NCI-H2107 treated with DMSO at 0.1 percent for 48 hours (cell line): Measurements from ENCODE around the gene WIPI1.
"Not testable (repeated sequence)": the region's sequence is repeated elsewhere in the genome, so short reads cannot be mapped to it uniquely, and the experiment has no call there.

Experiments used
- DNase-seq: peaks from one replicate; lab custom pipeline; 2025; ENCODE audit not compliant: unreplicated experiment; lab: John Stamatoyannopoulos, UW

WIPI1 gene

GRCh38 chr17:68418876-68419275 is 38.4 kb downstream of the WIPI1 start:
- DNase-seq: no peak

GRCh38 chr17:68417317-68417716 is 40.0 kb downstream of the WIPI1 start:
- DNase-seq: no peak

- DNase-seq: not testable (repeated sequence)
Observed at GRCh38 chr17:68414901-68415300, 42.4 kb downstream of the WIPI1 start.

GRCh38 chr17:68413597-68414560 is 43.4 kb downstream of the WIPI1 start:
- DNase-seq: peak; percentile 2

GRCh38 chr17:68407656-68408055 is 49.6 kb downstream of the WIPI1 start:
- DNase-seq: not testable (repeated sequence)

GRCh38 chr17:68403837-68404236 is 53.5 kb downstream of the WIPI1 start:
- DNase-seq: not testable (repeated sequence)

GRCh38 chr17:68403122-68403521 is 54.2 kb downstream of the WIPI1 start:
- no peak for DNase-seq

GRCh38 chr17:68401288-68401687 is 56.0 kb downstream of the WIPI1 start:
- no peak for DNase-seq

GRCh38 chr17:68400404-68400735 is 56.9 kb downstream of the WIPI1 start:
- DNase-seq: no peak

- no peak for DNase-seq
Observed at GRCh38 chr17:68399638-68400403, 57.5 kb downstream of the WIPI1 start.

GRCh38 chr17:68398691-68399637 is 58.3 kb downstream of the WIPI1 start:
- DNase-seq: peak; percentile 23

GRCh38 chr17:68397108-68397536 is 60.2 kb downstream of the WIPI1 start:
- DNase-seq: no peak

GRCh38 chr17:68396226-68397107 is 60.8 kb downstream of the WIPI1 start:
- DNase-seq: no peak

- no peak for DNase-seq
Observed at GRCh38 chr17:68394608-68395331, 62.5 kb downstream of the WIPI1 start.

- no peak for DNase-seq
Observed at GRCh38 chr17:68391561-68392268, 65.6 kb downstream of the WIPI1 start.

GRCh38 chr17:68390888-68391545 is 66.3 kb downstream of the WIPI1 start:
- no peak for DNase-seq

GRCh38 chr17:68389041-68389440 is 68.3 kb downstream of the WIPI1 start:
- DNase-seq: no peak
